GM19035 (cell line): Measurements from ENCODE around the gene INO80.

ENCODE experiments used
- ATAC-seq: cut with Tn5 transposase; IDR thresholded peaks from one replicate; pipeline ENCODE4 v1.9.1; 2021; ENCODE audit not compliant: unreplicated experiment

INO80 gene

DNA sequence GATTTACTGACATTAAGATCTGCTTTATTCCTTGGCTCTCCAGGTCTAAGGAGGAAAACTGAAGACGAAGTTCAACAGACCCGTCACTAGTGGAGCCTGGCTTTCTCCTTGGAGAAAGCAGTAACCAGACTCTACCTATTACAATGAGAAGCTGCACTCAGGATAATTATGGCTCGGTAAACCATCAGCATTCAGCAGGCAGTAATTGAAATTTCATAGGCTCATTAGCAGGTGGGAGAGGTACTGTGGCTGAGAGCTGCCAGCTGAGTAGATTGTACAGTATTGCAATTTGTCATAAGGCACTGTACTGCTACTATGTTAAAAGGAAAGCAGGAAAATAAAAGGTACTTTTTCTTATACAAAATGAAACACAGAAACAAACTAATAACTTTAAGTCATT, 111.6 kb downstream of the INO80 start:
- no peak for ATAC-seq

DNA sequence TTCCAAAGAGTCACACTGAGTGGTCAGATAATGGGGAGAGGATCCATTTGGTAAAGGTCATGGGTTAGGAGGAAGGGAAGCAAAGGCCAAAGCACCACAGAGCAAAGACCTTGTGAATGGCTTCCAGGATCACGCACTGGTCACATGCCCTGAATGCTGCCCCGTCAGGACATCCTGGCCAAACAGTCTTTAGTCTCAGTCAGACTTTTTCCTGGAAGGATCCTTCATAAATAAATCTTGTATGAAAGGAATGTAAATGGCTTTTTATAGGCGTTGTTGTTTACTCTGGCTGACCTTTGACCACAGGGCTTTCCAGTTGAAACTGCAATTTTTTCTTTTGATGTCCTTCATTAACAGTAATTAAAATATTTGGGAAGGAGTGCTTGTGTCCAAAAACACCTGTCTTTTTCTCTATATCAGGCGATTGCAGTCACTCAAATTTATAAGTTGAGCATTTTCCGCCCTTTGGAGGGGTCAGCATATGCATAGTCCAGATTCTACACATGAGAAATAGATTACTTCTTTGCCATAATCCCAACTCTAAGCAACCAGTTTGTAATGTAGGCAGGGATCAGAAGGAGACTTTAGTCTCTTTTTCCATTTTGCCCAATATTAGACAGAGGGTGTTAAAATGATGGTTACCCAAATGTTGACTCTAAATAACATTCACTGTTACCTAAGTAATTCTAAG, 114.4 kb downstream of the INO80 start:
- ATAC-seq = no peak

DNA sequence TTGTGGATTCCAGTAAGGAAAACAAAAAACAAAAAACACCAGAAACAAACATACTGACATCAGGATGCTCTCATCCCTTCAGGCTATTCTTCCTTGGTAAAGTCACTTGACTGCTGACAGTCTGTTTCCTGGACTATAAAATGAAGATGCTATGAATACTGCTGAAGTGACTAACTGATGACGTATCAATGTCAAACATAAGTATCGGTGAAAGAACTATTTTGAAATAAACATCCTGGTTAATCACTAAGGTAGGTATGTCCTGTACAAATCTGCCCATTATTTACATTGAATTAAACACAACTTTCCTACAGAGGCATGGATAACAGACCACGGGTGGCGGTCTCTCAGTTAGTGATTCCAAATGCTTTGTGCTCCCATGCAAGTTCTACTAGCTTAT, 116.9 kb downstream of the INO80 start:
- ATAC-seq = no peak

DNA sequence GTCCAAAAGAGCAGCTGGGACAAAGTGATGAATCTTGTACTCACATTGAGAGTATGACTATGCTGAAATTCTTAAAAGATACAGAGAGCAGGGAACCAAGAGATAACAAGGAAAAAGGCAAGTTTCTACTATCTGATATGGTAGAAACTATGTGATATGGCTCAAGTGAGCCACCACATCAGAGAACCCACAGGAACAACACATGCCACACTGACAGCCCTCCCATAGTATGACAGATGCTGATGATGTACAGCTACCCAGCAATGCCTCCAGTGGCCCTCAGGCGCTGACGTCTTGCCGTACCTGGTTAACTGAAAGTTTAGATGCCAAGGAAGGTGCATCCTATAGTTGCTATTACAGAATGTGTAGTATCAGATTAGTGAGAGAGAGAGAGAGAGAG, 120.4 kb downstream of the INO80 start:
- ATAC-seq = no peak

DNA sequence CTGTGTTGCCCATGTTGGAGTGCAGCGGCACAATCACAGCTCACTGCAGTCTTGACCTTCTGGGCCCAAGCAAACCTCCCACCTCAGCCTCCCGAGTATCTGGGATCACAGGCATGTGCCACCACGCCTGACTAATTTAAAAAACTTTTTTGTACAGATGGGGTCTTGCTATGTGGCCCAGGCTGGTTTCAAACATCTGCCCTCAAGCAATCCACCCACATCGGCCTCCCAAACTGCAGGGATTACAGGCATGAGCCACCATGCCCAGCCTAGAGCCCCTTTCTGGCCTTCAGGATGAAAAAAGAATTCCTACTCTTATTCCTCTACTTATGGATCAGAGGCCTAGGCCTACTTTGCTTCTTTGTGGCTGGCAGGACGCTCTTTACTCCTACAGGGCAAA, 123.3 kb downstream of the INO80 start:
- ATAC-seq = no peak

DNA sequence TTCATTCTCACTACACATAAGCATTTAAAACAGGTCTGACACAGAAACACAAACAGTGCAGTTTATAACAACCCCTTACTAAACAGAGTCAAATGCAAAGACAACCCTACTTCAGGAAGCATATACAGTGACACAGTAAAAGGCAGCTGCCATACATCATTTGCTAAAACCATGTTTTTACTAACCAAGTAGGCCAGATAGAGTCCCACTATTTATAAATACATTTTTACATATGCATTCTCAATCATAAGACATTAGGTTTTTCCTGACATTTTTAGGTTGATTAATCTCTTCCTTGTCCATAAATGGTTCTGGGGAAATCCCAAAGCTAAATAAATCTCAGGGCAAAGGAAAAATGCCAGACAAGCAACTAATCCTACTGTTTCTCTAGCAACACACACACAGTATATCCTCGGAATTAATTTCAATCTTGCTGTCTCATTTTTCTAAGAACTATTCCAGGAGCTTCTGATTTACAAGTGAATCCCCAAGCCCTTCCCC, 123.8 kb downstream of the INO80 start:
- no peak for ATAC-seq

DNA sequence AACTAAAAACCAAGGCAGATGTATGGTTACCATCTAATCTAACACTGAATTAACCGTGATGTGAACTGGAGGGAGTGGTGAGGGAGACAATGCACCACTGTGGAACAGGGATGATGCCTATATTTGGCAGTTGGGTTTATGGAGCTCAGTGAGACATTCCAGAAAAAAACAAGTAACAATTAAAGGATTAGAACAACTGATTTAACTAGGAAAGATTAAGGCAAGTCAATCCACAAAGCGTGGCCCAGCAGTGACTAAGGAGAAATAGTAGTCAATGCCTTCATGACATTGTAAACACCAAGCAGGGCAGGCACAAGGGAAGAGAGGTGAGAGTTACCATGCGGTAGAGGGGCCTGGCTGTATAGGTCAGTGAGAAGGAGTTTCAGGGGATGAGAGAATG, 124.7 kb downstream of the INO80 start:
- ATAC-seq = no peak

DNA sequence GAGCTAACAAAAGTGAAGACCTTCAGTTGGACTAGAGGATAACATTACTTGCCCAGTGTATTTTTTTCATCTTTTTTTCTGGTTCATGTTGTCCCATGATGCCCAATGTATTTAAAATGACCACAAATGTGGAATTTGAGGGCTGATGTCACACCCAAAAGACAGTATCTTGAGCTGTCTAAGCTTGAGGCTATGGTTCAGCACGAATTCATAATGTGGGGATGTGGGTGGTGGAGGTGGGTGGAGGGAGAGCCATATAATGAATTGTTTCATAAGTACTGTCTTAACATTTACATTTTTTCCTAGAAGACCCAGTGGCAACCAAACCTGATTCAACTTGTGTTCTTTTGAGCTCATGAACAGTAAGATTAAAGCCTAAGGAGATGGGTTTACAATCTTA, 125.3 kb downstream of the INO80 start:
- no peak for ATAC-seq

DNA sequence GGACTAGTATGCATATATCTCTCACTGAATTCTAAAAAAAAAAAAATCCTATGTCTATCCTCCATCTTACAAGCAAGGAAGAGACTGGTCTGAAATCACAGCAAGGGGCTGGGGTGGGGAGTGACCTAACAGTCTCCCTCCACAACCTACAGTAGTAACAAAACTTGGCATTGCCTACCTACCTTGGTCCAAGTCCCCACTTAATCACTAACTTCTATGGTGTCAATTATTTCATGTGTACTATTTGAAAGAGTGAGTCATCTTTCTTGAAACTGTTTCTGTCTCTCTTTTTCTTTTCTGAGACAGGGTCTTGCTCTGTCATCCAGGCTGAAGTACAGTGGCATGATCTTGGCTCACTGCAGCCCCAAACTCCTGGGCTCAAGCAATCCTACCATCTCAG, 126.0 kb downstream of the INO80 start:
- no peak for ATAC-seq

DNA sequence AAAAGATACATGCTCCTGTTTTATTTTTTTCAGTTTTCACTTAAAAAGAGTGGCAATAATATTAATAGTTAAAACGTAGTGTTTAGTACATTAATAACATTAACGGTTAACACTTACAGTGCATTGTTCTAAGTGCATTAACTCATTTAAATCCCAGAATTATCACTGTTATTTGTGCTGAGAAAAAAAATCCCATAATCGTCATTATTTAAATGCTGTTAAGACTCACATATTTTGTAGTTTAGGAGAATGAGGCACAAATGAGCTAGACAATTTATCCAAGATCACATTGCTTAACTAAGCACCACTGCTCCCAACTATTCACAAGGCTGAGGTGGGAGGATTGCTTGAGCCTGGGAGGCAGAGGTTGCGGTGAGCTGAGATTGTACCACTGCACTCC, 127.9 kb downstream of the INO80 start:
- no peak for ATAC-seq

DNA sequence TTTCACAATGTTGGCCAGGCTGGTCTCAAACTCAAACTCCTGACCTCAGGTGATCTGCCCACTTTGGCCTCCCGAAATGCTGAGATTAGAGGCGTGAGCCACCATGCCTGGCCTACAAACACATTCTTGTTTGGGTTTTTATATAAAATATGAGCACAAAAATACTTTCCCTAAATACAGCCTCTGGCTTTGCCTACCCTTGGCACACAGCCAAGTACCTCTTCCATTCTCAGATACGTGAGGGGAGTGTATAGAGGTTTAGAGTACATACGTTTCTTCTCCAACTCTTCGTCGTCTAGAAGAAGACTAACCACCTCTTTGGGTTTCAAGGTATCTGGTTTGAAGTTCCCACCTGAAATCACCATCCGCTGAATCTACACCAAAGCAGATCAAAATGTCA, 129.3 kb downstream of the INO80 start:
- ATAC-seq = no peak

DNA sequence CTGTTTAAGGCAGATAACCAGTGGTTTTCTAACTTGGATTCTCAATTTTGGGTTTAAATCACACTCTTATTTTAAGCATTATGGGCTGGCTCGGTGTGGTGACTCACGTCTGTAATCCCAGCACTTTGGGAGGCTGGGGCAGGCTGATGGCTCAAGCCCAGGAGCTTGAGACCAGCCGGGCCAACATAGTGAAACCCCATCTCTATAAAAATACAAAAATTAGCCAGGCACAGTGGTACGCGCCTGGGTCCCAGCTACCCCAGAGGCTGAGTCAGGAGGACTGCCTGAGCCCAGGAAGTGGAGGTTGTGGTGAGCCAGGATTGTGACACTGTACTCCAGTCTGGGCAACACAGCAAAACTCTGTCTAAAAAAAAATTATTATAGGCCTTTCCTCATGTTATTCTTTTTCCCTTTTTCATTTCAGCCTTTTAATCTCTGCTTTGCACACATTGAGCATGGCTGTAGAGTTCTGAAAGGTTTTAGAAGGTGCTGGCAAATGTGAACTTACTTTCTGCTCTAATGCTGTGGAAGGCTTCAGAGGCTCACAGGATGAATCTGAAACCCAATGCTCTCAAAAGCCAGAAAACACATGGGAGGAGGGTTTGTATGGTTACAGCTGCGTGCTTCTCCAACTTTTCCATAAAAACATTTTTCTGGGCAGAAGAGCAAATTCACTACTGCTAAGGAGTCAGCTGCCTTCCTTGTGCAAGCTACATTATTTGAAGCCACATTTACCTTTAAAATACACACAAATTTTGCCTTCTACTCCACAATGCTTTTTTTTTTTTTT, 130.3 kb downstream of the INO80 start:
- ATAC-seq = no peak

DNA sequence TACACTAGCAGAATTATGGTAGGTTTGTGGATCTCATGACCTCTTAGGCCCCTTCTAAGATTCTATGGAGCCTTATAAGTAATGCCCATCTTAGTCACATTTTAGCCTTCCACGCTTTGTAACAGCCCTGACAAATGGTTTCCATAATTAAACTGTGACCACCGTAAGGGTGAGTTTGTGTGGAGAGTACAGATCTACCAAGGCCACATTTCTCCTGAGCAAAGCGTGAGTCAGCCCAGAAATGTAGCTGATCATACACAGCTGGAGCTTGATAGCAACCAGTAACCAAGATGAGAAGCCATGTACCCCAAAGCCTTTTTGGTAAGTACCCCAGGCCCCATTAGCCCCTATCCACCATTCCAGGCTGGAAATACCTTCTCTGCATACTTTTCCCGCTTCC, 131.1 kb downstream of the INO80 start:
- no peak for ATAC-seq

DNA sequence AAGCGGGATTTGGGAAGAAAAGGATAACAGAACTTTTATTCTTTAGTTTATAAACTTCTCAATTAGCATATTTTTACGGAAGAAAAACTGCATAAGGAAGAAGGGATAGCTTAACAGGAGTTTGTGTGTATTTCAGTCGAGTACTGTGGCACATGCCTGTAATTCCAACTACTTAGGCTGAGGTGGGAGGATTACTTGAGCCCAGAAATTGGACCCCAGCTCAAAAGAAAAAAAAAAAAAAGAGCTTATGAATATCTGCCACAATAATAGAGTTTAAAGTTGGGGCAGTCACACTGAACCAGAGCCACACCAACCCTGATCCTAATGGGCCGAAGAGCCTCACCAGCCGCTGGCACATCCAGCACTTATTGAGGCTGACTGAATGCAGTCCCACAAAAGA, 131.7 kb downstream of the INO80 start:
- no peak for ATAC-seq

DNA sequence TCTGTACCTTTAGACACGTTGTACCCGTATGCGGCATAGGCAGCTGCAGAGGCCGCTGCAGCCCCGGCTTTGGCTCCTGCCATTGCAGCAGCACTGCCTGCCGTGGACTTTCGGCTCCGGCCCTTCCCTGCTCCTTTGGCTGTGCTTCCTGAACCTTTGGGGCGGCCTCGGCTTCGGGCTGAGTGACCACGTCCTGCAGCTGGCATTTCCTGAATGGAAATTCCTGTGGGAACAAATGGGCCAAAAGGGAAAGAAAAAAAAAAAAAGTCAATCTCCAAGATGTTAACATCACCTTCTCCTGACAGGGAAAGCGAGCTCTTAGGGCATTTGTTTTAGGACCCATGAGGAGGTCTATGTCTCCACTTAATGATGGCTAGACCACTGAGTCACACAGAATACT, 133.2 kb downstream of the INO80 start:
- no peak for ATAC-seq

DNA sequence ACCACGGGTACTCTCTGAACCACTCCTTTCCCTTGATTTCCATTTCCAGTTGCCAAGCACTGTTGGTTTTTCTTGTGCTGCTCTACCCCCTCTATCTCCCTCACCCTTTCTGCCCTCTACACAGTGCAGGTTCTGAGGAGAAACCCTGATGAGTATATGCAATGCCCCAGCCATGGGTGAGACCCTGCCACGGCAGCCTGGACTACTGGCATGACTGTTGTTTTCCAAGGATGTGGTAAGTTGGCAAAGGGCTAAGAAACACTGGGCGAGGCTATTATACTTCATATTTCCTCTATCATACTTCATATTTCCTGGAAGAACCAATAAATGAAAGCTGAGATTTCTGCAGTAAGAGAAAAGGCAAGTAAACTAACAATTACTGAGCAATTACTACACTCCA, 134.9 kb downstream of the INO80 start:
- ATAC-seq = no peak

DNA sequence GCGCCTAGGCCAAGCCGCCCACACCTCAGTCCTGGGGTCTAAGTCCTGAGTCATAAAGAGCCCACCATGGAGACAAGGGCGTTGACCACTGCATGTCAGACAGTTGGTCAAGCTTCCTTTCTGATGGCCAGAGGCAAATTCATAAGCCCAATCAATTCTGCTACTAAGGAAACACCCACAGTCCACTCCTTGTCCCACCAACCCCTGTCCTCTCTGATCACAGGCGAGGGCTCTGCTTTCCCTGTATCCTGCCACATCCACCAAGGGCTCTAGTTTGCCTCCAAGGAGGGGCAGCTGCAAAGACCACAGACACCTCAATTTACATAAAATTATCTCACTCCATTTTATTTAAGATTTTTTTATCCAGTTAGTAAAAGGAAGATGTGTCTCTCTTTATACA, 137.5 kb downstream of the INO80 start:
- no peak for ATAC-seq

DNA sequence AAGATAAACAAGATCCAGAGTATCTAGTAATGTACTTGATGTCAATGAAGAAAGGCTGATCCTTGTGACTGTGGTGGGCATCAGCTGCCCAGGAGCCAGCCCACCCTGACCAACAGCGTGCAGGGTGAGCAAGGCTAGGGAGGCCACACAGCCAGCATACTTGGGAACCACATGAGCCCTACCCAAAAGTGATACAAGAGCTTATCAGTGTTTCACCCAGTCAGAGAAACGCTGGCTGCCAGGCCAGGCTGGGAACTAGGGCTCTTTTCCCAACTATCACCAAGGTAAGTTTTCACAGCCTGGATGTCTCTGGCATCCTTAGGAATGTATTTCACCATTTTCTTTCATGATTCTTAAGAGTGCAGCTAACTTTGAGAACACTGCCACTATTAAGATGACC, 137.9 kb downstream of the INO80 start:
- ATAC-seq = no peak

DNA sequence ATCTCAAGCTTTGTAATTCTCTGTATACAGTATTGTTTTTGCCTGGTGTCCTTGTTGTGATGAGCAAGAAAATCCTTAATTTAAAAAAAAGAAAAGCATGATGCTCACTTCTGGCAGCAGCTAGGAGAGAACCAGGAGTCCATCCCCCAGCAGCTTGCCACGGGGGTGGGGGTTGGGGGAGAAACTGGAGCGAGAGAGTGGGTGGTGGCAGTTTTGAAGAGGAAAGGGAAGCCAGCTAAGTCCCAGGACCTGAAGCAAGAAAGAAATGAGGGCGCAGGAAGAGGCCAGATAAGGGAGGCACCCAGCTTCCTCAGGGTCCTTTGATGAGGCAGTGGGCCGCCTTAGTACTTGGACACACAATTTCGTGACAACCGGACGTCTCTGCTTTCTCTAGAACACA, 139.3 kb downstream of the INO80 start:
- no peak for ATAC-seq

DNA sequence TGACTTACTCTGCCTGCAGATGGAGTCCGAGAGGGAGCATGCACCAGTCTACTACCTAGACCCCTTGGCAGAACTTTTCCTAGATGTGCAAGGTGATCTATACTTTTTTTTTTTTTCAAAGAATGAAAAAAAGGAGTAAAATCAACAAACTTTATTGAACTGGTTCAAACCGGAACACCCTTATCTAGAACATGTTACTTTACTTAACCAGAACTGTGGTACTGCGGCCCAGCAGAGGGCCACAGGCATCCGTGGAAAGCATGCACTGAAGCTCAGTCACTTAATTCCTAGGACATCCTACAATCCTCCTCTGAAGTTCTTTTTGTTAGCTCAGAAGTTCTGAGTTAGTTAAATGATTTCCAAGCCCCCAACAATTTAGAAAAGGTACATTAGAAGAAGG, 141.2 kb downstream of the INO80 start:
- ATAC-seq = no peak

DNA sequence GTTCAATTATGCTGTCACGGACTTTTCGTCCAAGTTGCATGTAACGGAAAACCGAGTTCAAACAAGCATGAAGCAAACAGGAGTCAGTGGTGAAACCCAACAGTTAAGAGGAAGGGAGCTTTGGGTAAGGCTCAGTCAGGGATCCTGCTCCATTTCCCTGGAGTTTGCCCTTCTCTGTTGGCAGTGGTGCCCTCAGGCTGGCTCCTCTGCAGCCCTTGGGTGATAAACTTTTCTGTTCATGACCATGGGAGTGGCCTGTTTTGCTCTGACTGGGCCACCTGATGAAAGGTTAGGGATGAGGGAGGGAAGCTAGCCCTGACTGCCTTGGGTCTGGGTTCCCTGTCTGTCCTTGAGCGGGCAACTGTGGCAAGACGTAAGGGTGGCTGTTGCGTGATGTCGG, 146.7 kb downstream of the INO80 start:
- no peak for ATAC-seq

DNA sequence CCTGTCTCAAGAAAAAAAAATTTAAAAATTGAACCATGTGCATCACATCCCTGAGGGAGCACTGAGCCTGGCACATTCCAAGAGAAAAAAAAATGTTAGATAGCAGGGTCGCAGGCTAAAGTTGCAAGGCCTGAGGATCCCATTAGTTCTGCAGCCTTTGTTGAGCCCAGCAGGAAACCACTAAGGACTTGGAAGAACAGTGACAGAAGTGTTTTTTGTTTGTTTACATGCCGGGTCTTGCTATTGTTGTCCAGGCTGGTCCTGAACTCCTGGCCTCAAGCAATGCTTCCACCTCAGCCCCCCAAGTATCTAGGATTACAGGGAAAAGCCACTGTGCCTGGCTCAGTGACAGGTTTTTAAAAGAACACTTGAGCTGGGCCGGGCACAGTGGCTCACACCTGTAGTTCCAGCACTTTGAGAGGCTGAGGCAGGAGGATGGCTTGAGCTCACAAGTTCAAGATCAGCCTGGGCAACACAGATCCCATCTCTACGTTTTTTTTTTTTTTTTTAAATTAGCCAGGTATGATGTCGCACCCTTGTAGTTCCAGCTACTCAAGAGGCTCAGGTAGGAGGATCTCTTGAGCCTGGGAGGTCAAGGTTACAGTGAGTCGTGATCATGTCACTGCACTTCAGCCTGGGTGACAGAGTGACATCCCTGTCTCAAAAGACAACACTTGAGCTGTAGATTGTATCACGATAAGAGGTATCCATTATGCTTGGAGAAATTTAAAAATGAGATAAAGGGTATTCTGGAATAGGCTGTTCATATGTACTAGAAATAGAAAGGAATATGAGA, 147.6 kb downstream of the INO80 start:
- ATAC-seq = no peak
